GM12878 (cell line): ENCODE measurements around the gene PIK3R5. TPM values are rescaled to one million over a fixed set of nuclear protein-coding genes. Genes with fewer than 3 reads are reported as not detected.

Source experiments
- BRCA1 ChIP-seq: IDR thresholded peaks from 2 replicates; pipeline ENCODE4 v1.6.1; 2011; ENCODE audit warnings: low read depth, low read length, improper control_type of control experiment
- FOXM1 ChIP-seq: IDR thresholded peaks from 2 replicates; pipeline ENCODE4 v1.6.1; 2012; ENCODE audit warnings: low read depth, mild to moderate bottlenecking, inconsistent platforms, low read length, moderate library complexity
- HDGF ChIP-seq: fragments of 450-650 bp; IDR thresholded peaks from 2 replicates; pipeline ENCODE4 v1.6.1; 2016; ENCODE audit warnings: antibody characterized with exemption
- JUND ChIP-seq: IDR thresholded peaks from 2 replicates; pipeline ENCODE4 v1.6.1; 2012; ENCODE audit warnings: low read depth, mild to moderate bottlenecking, low read length, improper control_type of control experiment, moderate library complexity
- KDM1A ChIP-seq: fragments of 200-600 bp; sonication (generic); IDR thresholded peaks from 2 replicates; pipeline ENCODE4 v1.6.1; 2016; ENCODE audit warnings: borderline replicate concordance
- LARP7 ChIP-seq: fragments of 450-650 bp; IDR thresholded peaks from 2 replicates; pipeline ENCODE4 v1.6.1; 2017; ENCODE audit warnings: mild to moderate bottlenecking
- MEF2B ChIP-seq: fragments of 450-650 bp; IDR thresholded peaks from 2 replicates; pipeline ENCODE4 v1.6.1; 2018; ENCODE audit warnings: mild to moderate bottlenecking, moderate library complexity; ENCODE audit not compliant: partially characterized antibody, poor library complexity, severe bottlenecking
- MTA2 ChIP-seq: fragments of 450-650 bp; IDR thresholded peaks from 2 replicates; pipeline ENCODE4 v1.6.1; 2016; ENCODE audit warnings: low read depth, mild to moderate bottlenecking, moderate library complexity
- NBN ChIP-seq: fragments of 450-650 bp; IDR thresholded peaks from 2 replicates; pipeline ENCODE4 v1.6.1; 2016
- NFXL1 ChIP-seq: fragments of 450-650 bp; IDR thresholded peaks from 2 replicates; pipeline ENCODE4 v1.6.1; 2017; ENCODE audit warnings: antibody characterized with exemption, mild to moderate bottlenecking, borderline replicate concordance
- PAX5 ChIP-seq: IDR thresholded peaks from 2 replicates; pipeline ENCODE4 v1.6.1; 2011; ENCODE audit warnings: low read depth, low read length, borderline replicate concordance
- POU2F2 ChIP-seq: IDR thresholded peaks from 3 replicates; pipeline ENCODE4 v1.6.1; 2011; ENCODE audit warnings: low read depth, mild to moderate bottlenecking, low read length, borderline replicate concordance
- RAD21 ChIP-seq: IDR thresholded peaks from 2 replicates; pipeline ENCODE4 v1.6.1; 2011; ENCODE audit warnings: mild to moderate bottlenecking, low read depth, low read length, moderate library complexity; ENCODE audit not compliant: insufficient read depth
- RAD51 ChIP-seq: fragments of 450-650 bp; IDR thresholded peaks from 2 replicates; pipeline ENCODE4 v1.6.1; 2016; ENCODE audit warnings: moderate library complexity, mild to moderate bottlenecking, inconsistent platforms
- RCOR1 ChIP-seq: conservative IDR thresholded peaks from 2 replicates; pipeline ENCODE4 v1.6.1; 2012; ENCODE audit warnings: low read depth, low read length, improper control_type of control experiment
- RELA ChIP-seq: fragments of 450-650 bp; IDR thresholded peaks from 2 replicates; pipeline ENCODE4 v1.8.0; 2014; ENCODE audit warnings: borderline replicate concordance; ENCODE audit not compliant: partially characterized antibody
- STAT1 ChIP-seq: fragments of 450-650 bp; conservative IDR thresholded peaks from 2 replicates; pipeline ENCODE4 v1.6.1; 2014; ENCODE audit warnings: antibody characterized with exemption, mild to moderate bottlenecking
- SUPT20H ChIP-seq: IDR thresholded peaks from 2 replicates; pipeline ENCODE4 v1.6.1; 2011; ENCODE audit warnings: low read depth, mild to moderate bottlenecking, low read length, moderate library complexity, borderline replicate concordance; ENCODE audit not compliant: control insufficient read depth
- TCF12 ChIP-seq: IDR thresholded peaks from 2 replicates; pipeline ENCODE4 v1.6.1; 2011; ENCODE audit warnings: low read depth, mild to moderate bottlenecking, low read length
- TCF3 ChIP-seq: IDR thresholded peaks from 2 replicates; pipeline ENCODE4 v1.6.1; 2012; ENCODE audit warnings: low read depth, mild to moderate bottlenecking, low read length, borderline replicate concordance; ENCODE audit not compliant: insufficient read depth
- YY1 ChIP-seq: IDR thresholded peaks from 2 replicates; pipeline ENCODE4 v1.6.1; 2011; ENCODE audit warnings: low read depth, mild to moderate bottlenecking, low read length
- ZNF207 ChIP-seq: fragments of 450-650 bp; IDR thresholded peaks from 2 replicates; pipeline ENCODE4 v1.6.1; 2014; ENCODE audit warnings: antibody characterized with exemption, mild to moderate bottlenecking, borderline replicate concordance
- polyA plus RNA-seq, 11 experiments: library from polyadenylated mRNA; depleted of rRNA in 4 of 11; unstranded in 6 of 11; stranded (reverse) in 5 of 11; fragments of >200 nt; fragmentation: Nextera tagmentation in 4 of 11; fragmentation: Illumina TruSeq in 1 of 11; extraction: Ambion mirVana in 4 of 11; extraction: Trizol in 1 of 11; gene quantifications; 1 replicate in 1 of 11; 2 replicates in 10 of 11; pipeline versions ENCODE4 v1.2.1 to v1.2.3, GENCODE V29; 2011 to 2016; ENCODE audit warnings: inconsistent platforms in 2 of 11, missing spikeins in 2 of 11, low read depth in 1 of 11
- total RNA-seq, 4 experiments: library from RNA; depleted of rRNA in 3 of 4; stranded (reverse); fragments of >200 nt in 3 of 4; fragmentation: Illumina TruSeq in 1 of 4; extraction: Trizol in 1 of 4; gene quantifications; 2 replicates each; pipeline versions ENCODE4 v1.2.1 to v1.2.3, GENCODE V29; 2013 to 2021
- TF ChIP-seq, protein P1 (sequence below): fragments of 450-650 bp; conservative IDR thresholded peaks from 2 replicates; pipeline ENCODE4 v1.6.1; 2017; ENCODE audit warnings: mild to moderate bottlenecking, moderate library complexity
- TF ChIP-seq, protein P2 (sequence below): IDR thresholded peaks from 2 replicates; pipeline ENCODE4 v1.6.1; 2012; ENCODE audit warnings: low read depth, low read length, improper control_type of control experiment
- TF ChIP-seq, protein P3 (sequence below): fragments of 450-650 bp; IDR thresholded peaks from 2 replicates; pipeline ENCODE4 v1.6.1; 2017; ENCODE audit warnings: mild to moderate bottlenecking, moderate library complexity

Gene PIK3R5
- total and polyA plus RNA-seq, 10 of the 15 experiments (the other 5 are each of a cell fraction or from before 2014, with no cell fraction given): 9.5 to 50.8 (median 35.5) TPM

DNA sequence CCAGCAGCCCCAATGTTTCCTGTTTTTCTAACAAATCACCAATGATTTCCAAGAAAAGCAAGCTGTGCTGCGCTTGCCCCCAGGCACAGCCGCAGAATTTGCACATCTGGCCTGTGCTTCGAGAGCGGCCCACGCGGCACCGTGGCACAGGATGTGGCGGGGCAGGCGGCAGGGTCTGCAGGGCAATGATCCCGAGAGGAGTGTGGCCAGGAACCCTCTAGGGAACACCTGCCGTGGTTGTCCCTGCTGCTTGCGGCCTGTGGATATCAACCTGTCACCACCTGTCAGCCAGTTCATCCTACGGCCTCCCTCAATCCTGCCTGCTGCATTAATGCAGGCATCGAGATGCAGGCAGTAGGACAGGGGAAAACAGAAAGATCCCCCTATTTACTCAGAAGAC is 24.0 kb downstream of the PIK3R5 start (continued):
- peak; percentile 91 for TF ChIP-seq MEF2B
- peak; percentile 45 for TF ChIP-seq MTA2
- TF ChIP-seq HDGF: no peak
- TF ChIP-seq BRCA1: no peak
- TF ChIP-seq RAD21: no peak
- TF ChIP-seq RELA: peak; percentile 27
- TF ChIP-seq, protein P1, sequence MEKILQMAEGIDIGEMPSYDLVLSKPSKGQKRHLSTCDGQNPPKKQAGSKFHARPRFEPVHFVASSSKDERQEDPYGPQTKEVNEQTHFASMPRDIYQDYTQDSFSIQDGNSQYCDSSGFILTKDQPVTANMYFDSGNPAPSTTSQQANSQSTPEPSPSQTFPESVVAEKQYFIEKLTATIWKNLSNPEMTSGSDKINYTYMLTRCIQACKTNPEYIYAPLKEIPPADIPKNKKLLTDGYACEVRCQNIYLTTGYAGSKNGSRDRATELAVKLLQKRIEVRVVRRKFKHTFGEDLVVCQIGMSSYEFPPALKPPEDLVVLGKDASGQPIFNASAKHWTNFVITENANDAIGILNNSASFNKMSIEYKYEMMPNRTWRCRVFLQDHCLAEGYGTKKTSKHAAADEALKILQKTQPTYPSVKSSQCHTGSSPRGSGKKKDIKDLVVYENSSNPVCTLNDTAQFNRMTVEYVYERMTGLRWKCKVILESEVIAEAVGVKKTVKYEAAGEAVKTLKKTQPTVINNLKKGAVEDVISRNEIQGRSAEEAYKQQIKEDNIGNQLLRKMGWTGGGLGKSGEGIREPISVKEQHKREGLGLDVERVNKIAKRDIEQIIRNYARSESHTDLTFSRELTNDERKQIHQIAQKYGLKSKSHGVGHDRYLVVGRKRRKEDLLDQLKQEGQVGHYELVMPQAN: 0 out of 2 replicates have a peak, but pooled peaks have one; percentile 57
- peak; percentile 64; the same call in 1 of the 2 replicates for TF ChIP-seq LARP7
- TF ChIP-seq, protein P2, sequence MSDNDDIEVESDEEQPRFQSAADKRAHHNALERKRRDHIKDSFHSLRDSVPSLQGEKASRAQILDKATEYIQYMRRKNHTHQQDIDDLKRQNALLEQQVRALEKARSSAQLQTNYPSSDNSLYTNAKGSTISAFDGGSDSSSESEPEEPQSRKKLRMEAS: peak; percentile 86
- no peak for TF ChIP-seq ZNF207
- 0 out of 2 replicates have a peak, but pooled peaks have one; percentile 3 for TF ChIP-seq RCOR1
- no peak for TF ChIP-seq KDM1A
- peak; percentile 81; the same call in 1 of the 2 replicates for TF ChIP-seq PAX5
- peak; percentile 83 for TF ChIP-seq TCF12
- no peak for TF ChIP-seq JUND
- TF ChIP-seq NFXL1: no peak
- no peak for TF ChIP-seq SUPT20H
- TF ChIP-seq FOXM1: peak; percentile 81; the same call in 1 of the 2 replicates
- TF ChIP-seq STAT1: no peak
- no peak for TF ChIP-seq RAD51
- TF ChIP-seq, protein P3, sequence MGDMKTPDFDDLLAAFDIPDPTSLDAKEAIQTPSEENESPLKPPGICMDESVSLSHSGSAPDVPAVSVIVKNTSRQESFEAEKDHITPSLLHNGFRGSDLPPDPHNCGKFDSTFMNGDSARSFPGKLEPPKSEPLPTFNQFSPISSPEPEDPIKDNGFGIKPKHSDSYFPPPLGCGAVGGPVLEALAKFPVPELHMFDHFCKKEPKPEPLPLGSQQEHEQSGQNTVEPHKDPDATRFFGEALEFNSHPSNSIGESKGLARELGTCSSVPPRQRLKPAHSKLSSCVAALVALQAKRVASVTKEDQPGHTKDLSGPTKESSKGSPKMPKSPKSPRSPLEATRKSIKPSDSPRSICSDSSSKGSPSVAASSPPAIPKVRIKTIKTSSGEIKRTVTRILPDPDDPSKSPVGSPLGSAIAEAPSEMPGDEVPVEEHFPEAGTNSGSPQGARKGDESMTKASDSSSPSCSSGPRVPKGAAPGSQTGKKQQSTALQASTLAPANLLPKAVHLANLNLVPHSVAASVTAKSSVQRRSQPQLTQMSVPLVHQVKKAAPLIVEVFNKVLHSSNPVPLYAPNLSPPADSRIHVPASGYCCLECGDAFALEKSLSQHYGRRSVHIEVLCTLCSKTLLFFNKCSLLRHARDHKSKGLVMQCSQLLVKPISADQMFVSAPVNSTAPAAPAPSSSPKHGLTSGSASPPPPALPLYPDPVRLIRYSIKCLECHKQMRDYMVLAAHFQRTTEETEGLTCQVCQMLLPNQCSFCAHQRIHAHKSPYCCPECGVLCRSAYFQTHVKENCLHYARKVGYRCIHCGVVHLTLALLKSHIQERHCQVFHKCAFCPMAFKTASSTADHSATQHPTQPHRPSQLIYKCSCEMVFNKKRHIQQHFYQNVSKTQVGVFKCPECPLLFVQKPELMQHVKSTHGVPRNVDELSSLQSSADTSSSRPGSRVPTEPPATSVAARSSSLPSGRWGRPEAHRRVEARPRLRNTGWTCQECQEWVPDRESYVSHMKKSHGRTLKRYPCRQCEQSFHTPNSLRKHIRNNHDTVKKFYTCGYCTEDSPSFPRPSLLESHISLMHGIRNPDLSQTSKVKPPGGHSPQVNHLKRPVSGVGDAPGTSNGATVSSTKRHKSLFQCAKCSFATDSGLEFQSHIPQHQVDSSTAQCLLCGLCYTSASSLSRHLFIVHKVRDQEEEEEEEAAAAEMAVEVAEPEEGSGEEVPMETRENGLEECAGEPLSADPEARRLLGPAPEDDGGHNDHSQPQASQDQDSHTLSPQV: 0 out of 2 replicates have a peak, but pooled peaks have one; percentile 20
- TF ChIP-seq YY1: no peak
- peak; percentile 96; the same call in 2 of the 3 replicates for TF ChIP-seq POU2F2
- peak; percentile 84 for TF ChIP-seq TCF3
- 0 out of 2 replicates have a peak, but pooled peaks have one; percentile 52 for TF ChIP-seq NBN
